ENCODE measurements around the gene MALAT1. TPM values are rescaled to one million over a fixed set of nuclear protein-coding genes. Genes with fewer than 3 reads are reported as not detected.

MALAT1 gene
- total and polyA plus RNA-seq, 2 experiments from 2014 or later: 2,206 to 6,020 TPM

- H3K4me2 ChIP-seq: peak overlapping the region; percentile 54; the same call in 1 of the 2 replicates
- Mint-ChIP-seq H3K27ac (peak overlapping the region; percentile 84), H3K4me3 (peak overlapping the region; percentile 29; the same call in 2 of the 3 replicates), H3K9me3 (no peaks in the 10 kb centered on the region; the same call in 2 of the 3 replicates), H3K27me3 (ENCODE audit: insufficient read depth, low read depth, poor library complexity) (peaks cover 30% of the 10 kb centered on the region), H3K4me1 (peaks cover 80% of the 10 kb centered on the region), H3K36me3 (ENCODE audit: low read depth) (no peaks in the 10 kb centered on the region)
- peaks cover 14% of the 10 kb centered on the region for H3F3A ChIP-seq (replicated peaks; ENCODE audit: low read depth)
- H3K4me1 ChIP-seq (ENCODE audit: insufficient read depth): peaks cover 72% of the 10 kb centered on the region
- DNase-seq (ENCODE audit: low spot score) (peak; percentile 79), ATAC-seq (peak; percentile 15)
- H3K79me2 ChIP-seq (replicated peaks; ENCODE audit: insufficient read depth): no peaks in the 10 kb centered on the region; the same call in 1 of the 2 replicates
- TF ChIP-seq ZNF331 (CRISPR knock-in tag; IDR thresholded peaks at IDR 0.05; ENCODE audit: low read depth): no peak
- TF ChIP-seq CTCF (conservative IDR thresholded peaks at IDR 0.05; ENCODE audit: low read depth in 2 of 2): no peak
- no peak for TF ChIP-seq ZNF114 (CRISPR knock-in tag; IDR thresholded peaks at IDR 0.05)
- no peak for TF ChIP-seq POLR2AphosphoS5 (IDR thresholded peaks at IDR 0.05; ENCODE audit: low read depth)
- no peak for TF ChIP-seq ZNF462 (CRISPR knock-in tag; IDR thresholded peaks at IDR 0.05)
- no peak for TF ChIP-seq ETS1 (IDR thresholded peaks at IDR 0.05)
- no peak for TF ChIP-seq STAT1 (IDR thresholded peaks at IDR 0.05; ENCODE audit: unreplicated experiment)
- TF ChIP-seq NANOG (IDR thresholded peaks at IDR 0.05; ENCODE audit: borderline replicate concordance): no peak
- no peak for TF ChIP-seq EZH2 (IDR thresholded peaks at IDR 0.05; ENCODE audit: low read depth, unreplicated experiment)
- no peak overlapping the region; the same call in 1 of the 2 replicates for H3K27ac ChIP-seq (ENCODE audit: low read depth)
- H3K27me3 ChIP-seq (ENCODE audit: insufficient read depth): no peaks in the 10 kb centered on the region
- H4K20me1 ChIP-seq (replicated peaks; ENCODE audit: insufficient read depth): no peaks in the 10 kb centered on the region
- H2AFZ ChIP-seq: no peak overlapping the region
- no peaks in the 10 kb centered on the region for H3K36me3 ChIP-seq (ENCODE audit: insufficient read depth)
- no peak overlapping the region for H3K4me3 ChIP-seq
- H3K9me2 ChIP-seq (ENCODE audit: insufficient read depth): no peaks in the 10 kb centered on the region
Measured at GRCh38 chr11:65491614-65492386, 7.0 kb upstream of the MALAT1 start.

Measured in GM23338 (cell line).